ENCODE measurements around the gene PRSS36.

GRCh38 chr16:31120129-31120528 lies 29.7 kb downstream of the PRSS36 start:
- TF ChIP-seq POLR2A (IDR thresholded peaks at IDR 0.05) (no peak), CTCF (IDR thresholded peaks at IDR 0.05) (no peak)
